HG03025 (cell line): ENCODE results near the gene FRK.
"Not testable (repeated sequence)": the region's sequence is repeated elsewhere in the genome, so short reads cannot be mapped to it uniquely, and the experiment has no call there.

ENCODE experiments used
- ATAC-seq: cut with Tn5 transposase; IDR thresholded peaks from one replicate; pipeline ENCODE4 v1.9.1; 2021; ENCODE audit warnings: mild to moderate bottlenecking, moderate library complexity; ENCODE audit not compliant: unreplicated experiment, low FRiP score

Gene FRK

DNA sequence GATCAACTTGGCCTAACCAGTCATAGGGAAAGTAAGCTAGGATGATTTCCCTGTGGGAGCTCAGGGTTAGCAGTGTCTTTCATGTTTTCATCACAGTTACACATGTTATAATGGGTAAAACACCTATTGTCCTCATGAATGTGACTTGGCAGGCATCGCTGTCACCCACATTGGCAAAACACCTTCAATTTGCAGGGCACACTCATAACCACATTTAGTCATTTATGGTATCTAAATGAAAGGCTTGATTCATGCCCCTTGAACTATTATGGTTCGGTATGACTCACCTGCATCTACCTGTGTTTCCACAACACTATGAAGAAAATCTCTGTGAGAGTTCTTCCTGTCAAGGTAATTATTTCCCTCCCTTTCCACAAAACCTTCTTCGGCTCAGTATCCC, 49.2 kb downstream of the FRK start:
- peak; percentile 42 for ATAC-seq

DNA sequence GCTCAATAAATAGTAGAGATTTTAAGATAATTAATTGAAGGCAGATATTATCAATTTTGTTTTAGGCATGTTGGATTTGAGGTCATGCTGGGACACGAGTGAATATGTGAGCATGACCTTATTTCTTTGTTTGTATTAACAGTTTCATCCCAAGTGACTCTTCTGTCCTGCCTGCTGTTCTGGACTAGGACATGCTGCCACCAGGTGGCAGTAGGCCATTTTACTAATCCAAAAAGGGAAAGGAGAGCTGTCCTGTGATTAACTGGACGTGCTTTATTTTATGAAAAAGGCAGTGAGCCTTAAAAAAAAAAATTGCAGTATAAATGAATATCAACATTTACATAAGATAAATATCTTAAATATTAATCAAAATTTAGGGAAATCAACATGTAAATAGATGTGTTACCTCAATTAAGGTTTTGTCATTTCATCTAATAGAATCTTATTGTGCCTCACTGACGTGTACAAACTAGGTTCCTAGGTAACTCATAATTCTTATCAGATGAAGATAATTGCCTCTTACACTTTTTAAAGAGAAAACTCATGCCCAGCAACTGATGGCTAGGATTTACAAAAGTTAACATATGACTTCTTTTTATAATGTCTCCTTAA, 49.8 kb downstream of the FRK start:
- no peak for ATAC-seq

DNA sequence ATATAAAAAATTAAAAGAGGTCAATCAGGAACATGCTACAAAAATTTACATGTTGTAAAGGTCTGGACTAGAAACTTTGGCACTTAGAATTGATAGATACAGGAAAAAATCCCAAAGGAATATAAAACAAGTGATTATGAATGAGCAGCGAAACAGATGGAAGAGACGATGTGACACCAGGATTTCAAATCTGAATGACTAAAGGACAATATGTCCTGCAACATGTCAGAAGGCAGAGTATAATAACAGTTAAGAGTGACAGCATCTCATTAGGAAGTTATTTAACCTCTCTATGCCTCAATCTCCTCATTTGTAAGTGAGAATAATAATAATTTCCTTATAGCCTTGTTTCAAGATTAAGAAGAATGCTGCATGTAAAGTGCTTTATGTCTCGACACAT, 50.3 kb downstream of the FRK start:
- no peak for ATAC-seq

DNA sequence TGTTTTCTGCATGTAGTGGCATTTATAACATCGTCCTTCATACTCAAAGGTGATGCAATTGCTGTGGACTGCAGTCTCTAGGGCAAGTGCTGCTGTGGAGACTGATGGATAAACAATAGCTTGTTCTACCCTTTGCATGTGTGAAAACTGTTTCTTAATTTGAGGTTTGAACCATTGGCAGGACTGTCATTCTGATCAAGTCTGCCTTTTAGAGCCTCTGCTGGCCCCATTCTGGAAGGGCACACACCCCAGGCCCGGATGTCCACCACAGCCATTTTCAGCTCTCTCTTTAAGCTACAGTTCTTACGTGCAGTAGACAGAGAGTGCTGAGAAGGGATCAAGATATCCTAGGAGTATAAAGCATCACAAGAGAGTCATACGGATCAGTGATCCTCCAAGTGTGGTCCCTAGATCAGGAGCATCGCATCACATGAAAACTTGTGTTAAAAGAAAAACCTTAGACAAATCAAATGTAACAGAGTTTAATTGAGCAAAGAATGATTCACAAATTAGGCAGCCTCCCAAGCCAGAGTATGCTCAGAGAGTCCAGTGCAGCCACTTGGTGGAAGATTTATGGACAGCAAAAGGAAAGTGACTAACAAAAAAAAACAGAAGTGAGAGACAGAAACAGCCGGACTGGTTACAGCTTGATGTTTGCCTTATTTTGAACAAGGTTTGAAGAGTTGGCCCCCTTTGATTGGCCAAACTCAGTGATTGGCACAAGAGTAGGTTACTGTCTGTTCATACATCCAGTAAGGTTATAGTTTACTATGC, 52.0 kb downstream of the FRK start:
- ATAC-seq = peak; percentile 63

DNA sequence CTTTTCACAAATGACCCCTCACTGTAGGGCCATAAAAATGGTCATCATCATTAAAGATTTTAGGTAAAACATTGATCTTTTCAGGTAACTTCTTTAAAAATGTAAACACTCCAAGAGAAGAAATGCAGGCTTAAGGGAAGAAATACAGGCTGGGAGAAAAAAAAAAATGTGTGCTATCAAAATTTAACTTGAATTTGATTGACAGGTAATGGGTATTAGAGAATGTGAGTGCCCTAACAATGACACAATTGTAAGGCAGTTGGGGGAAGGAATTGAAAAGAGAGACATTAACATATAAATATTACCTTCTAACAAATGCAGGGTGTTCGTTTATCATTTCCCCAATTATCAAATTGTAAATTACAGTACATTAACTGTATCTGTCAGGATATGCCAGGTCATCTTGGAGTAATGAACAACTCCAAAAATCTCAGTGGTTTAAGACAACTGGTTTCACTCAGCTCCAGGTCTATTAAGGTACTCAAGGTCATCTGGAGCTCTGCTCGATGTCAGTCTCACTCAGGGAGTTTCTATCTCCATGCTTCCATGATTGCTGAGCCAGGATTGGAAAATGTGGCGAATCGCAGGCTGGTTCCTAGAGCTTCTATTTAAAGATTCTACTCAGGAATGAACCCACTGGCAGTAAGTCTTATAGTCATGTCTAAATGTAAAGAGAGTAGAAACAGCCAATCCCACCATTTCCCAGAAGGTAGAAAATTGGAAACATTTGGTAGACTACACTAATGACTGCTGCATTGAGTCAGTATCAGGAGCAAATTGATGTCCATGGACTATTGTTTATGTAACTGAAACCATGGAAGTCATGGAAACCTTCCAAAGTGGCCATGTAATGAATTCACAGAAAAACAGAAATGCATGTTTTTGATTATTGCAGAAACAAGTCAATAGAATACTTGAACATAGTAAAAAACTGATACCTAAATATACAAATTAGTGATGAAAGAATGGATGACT, 55.6 kb downstream of the FRK start:
- no peak for ATAC-seq

DNA sequence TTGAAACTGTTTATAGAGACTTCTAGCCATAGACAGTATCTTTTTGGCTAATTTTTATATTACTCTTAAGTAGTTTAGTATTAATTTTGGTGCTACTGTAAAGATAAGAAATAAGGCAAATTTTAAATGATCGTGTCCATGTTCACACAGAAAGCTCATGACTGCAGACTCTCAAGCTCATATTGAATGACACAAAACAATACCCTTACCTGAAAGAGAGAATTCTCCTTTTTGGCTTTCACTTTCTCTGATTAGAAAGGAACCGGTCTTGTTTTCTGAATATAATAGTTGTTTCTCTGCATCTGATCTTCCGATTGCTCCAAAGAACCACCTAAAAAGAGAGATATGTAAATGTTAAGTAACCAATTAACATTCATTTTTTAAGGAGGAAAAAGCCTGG, 57.0 kb downstream of the FRK start:
- ATAC-seq = peak; percentile 94

DNA sequence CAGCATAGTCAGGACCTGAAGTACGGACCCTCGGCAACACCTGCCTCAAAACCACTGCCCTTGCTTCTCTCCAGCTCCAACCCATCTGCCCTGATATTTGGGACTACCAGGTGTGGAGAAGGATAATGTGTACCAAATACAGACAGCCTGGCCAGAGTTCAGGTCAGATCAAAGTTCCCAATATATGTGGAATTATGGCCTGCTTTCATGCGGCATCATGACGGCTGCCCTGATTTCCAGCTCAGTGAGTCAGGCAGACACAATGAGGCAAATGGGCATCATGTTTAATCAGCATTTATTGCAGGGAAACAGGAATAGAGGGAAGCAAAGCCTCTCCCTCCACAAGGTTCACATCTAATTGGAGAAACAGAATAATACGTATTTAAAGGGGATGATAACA, 57.9 kb downstream of the FRK start:
- ATAC-seq = no peak

DNA sequence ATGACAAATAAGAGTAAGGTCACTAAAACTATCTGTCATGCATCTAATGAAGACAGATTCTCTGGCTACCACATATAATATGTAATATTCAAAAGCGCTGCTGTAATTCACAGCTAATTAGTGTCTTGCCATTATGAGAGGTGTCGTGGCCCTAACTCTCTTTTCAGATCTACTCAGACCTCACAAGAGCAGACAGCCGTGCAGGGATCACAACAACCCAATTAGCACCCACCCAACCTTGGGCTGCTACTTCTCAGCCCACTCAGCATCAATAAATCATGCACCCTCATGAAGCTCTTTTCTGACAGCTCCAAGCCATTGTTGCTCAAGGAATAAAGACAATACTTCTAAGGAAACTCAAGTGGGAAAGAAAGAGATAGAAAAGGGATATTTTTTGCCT, 61.5 kb downstream of the FRK start:
- ATAC-seq = no peak

DNA sequence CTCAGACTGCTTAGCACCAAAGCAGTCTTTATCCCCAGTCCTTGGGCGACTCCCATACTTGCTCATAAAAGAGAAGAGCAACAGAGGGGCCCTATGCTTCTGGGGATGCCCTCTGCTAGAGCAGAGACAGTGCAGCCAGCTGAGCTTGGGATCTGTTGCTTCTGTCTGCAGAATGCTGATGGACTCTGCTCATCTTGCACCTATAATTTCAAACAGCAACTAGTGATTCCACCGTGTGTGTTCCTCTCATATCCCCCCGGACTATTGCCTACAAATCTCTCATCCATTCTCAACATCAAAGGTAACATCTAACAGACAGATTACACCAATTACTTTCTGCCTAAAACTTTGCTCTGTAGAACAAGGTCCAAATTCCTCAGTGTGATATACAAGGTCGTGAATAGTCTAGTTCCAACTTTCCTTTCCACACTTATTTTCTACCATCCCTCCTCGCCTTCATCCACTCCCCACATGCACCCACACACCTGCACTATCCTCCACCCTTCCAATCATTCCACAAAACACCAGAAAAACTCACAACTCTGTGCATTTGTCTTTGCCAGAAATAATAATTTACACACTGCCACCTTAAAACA, 62.6 kb downstream of the FRK start:
- ATAC-seq = no peak

DNA sequence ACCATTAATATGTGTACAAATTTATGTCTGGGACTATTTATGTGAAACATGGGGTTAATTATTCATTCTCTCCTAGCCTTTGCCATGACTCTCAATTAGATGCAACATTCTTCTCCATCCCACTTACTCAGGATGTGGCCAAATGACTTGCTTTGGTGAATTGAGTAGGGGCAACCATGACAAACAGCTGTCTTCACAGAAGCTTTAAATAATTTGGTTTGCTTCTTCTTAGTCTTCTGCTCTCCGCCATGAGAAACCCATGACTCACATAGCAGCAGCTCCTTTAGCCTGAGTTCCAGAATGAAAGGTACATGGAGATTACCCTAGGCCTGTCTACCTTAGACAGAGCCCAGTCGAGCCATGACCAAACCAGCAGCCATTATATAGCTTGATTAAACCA, 74.7 kb downstream of the FRK start:
- no peak for ATAC-seq

DNA sequence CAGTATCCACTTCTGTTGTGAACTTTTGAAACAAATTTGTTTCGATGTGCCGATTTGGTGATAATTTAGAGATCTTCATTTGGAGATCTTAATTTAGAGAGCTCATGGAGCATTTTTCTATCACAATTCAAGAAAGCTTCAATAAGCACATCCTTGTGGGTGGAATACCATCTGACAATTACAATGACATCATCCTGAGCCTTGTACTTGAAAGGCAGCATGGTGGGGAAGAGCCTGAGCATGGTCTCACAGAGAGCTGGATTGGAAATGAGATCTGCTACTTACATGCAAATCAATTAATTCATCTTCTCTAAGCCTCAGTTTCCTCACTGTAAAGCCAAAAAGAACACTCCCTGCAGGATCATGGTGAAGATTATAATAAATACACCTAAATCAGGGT, 75.9 kb downstream of the FRK start:
- no peak for ATAC-seq

DNA sequence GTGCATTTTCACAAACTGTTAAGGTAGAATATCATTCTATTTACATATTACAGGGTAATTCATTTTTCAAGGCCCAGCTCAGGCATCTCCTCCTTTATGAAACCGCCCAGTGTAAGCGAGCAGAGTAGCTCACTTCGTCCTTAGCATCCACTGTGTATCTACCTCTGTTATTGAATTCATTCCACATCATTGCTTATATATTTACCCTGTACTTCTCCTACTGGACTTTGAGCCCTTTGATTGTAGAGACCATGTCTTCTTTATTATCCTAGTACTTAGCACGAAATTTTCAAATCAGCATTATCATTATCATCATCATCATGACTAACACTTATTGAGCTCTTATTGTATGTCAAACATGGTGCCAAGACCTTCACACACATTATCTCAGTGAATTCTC, 76.7 kb downstream of the FRK start:
- ATAC-seq = no peak

DNA sequence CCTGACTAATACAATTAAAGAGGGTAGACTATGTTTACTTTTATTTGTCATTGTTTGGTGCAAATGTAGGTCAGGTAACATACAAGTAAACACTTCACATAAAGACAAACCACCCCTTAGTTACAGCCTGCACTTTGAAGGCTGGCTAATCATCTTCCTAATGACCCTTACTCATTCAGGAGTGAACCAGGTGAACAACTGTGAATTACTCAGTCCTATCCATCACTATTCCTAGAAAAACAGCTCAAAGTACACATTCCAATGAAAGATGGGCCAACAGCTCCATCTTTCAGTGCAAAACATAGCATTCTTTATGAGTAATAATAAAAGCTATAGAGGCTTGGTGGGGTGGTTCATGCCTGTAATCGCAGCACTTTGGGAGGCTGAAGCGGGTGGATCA, 78.2 kb downstream of the FRK start:
- no peak for ATAC-seq

DNA sequence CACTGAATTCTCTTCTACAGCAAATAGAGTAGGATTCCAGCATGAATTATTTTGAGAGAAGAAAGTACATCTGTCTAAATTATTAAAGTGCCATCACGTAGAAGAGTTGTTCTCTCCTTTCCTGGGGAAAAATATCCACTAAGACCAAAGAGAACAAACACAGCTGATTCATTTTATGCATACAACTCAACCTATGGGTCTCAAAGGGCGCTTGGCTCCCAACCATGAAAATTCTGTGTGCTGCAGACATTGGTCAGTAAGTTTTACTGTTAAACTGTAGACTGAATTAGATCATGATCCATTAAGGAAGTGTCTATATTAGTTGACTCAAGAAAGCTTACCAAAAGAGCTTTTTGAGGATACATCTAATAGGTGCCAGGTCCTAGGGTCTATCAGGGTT, 83.5 kb downstream of the FRK start:
- no peak for ATAC-seq

DNA sequence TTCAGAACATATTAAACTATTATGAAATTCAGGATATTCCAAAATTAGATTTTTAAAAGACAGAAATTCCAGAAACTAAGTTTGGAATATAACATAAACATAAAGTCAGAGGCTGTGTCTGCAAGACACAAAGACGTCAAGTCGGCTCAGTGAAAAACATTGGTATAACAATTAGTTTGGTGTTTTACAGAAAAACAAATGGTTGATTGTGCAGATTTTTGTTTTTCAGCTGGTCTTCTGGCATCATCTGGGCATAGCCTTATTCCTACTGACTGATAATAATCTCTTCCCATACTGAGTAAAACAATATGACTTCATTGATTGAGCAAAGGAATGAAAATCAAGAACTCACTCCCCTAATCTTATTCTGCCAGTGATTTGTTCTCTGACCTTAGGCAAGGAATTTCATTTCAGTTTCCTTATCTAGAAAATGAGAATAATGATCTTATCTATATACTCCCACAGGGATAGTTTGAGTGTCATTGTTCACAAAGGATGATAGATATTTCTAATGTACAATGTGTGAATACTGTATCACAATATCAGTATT, 84.3 kb downstream of the FRK start:
- no peak for ATAC-seq

DNA sequence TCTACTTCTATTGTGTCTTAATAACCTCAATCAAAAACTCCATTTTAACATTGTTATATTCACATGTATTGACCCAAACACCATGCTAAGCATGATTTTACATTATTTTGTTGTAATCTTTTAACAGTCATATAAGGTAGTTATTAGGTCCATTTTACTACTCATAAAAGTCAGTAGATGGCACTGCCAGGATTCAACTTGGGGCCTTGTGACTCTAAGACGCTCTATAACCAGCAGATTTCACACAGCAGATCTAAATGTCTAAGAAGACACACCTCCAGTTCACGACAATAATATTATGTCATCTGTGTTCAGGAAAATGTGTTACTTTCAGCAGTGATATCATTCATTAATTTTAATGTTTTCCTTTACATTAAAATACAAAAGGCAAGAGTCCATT, 88.0 kb downstream of the FRK start:
- no peak for ATAC-seq

DNA sequence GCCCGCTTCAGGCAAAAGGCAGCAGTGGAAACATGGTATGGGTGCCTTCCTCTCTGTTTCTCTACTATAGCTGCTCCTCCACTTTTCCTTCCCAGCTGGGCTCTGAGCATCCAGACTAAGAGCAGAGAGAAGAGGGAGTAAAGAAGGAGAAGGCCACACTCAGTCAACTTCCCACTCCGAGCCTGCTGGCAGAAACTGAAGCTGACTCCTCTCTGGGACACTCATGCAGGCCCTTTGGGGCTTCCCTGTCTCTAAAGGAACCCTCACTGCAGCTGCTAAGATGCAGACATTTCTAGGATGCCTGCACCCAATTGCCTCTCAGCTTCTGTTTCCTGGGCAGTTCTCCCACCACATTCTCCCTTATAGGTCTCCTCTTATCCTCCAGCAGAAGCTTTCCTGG, 88.9 kb downstream of the FRK start:
- ATAC-seq = no peak

DNA sequence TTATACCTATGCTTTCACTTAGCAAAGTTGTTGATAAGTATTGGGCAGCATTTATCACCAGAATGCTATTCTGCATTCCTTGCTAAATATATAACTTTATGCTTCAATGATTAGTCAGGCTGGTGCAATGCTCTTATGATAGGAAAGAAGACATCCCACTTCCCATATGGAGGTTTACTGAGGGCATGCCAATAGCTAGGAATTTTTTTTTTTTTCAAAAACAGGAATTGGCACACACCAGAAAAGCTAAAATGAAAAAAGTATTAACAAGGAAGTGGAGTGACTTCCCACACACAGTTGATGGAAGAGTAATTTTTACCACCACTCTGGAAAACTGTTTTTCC, 90.8 kb downstream of the FRK start:
- ATAC-seq = no peak

DNA sequence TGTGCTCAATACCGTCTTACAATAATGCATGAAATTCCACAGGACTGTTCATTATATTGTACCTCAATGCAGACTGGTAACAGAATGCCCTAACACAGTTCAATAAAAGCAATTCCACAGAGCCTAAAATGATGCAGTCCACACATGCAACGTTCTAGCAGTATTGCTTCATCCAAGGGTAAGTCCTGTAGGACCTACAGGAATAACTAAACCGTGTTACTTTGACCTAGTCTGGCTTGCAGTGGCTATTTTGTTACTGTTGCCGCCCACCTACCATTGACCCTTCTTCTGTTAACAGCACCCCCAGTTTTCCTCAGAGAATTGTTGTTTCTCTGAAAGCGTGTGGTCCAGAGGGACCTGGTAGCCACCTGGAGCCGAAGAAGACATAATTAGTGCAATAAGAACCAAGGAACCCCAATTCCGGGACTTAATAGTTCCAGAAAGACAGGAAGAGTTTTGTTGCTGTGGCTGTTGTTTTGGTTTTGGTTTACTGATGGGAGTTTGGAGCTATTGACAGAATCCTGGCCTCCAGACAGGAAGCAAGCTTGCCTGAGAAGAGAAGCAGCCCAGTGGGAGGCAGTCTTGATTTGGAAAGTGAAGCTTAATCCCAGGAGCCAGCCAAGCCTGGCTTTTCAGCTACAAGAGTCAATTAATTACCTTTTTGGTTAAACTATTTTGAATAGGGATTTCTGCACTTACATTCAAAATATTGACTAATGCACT, 91.3 kb downstream of the FRK start:
- ATAC-seq = no peak

DNA sequence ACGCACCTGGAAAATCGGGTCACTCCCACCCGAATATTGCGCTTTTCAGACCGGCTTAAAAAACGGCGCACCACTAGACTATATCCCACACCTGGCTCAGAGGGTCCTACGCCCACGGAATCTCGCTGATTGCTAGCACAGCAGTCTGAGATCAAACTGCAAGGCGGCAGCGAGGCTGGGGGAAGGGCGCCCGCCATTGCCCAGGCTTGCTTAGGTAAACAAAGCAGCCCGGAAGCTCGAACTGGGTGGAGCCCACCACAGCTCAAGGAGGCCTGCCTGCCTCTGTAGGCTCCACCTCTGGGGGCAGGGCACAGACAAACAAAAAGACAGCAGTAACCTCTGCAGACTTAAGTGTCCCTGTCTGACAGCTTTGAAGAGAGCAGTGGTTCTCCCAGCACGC, 100.4 kb downstream of the FRK start:
- ATAC-seq = not testable (repeated sequence)
